ENCODE measurements around the gene ADAMTS9.
"Not testable (repeated sequence)": the region's sequence is repeated elsewhere in the genome, so short reads cannot be mapped to it uniquely, and the experiment has no call there.

Gene ADAMTS9

GRCh38 chr3:64571982-64572381 lies 115.8 kb downstream of the ADAMTS9 start:
- DNase-seq: no peak

- DNase-seq: no peak
These were observed 118.8 kb downstream of the ADAMTS9 start for GRCh38 chr3:64568895-64569517.

DNA sequence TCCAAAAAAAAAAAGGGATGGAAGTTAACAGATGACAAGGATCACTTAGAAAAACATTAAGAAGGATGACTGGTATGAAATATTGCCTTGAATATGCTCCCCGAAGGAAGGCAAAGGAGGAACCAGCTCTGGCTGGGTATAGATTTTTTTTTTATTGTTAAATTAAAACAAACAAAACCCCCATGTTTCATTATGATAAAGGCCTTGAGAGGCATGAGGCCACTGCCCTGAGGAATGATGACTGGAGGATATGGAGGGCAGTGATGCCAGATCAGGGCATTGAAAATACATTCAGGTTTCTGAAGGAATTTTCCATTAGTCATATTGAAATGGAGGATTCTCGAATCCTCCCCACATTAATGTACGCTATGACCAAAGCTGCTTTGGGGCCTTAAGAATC lies 120.9 kb downstream of the ADAMTS9 start:
- DNase-seq: no peak

- DNase-seq: no peak
These were observed 124.0 kb downstream of the ADAMTS9 start for GRCh38 chr3:64563751-64564150.

DNA sequence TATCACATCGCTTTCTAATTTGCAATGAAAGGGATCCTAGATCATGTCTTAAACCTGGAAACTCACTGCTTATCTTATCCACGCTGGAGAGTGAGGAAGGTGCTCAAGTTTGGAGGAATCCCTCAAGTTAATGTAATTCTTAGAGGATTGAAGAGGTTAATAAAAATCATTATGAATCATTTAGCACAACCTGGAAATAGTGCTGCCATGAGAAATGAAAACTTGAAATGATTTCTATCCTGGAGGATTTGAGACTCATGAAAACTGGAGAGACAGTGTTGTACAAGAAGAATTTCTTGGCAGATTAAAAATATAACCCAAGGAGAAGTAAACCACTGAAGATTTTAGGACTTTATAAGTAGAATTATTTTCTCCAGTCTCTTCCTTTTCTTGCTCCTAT lies 125.9 kb downstream of the ADAMTS9 start:
- DNase-seq: no peak

DNA sequence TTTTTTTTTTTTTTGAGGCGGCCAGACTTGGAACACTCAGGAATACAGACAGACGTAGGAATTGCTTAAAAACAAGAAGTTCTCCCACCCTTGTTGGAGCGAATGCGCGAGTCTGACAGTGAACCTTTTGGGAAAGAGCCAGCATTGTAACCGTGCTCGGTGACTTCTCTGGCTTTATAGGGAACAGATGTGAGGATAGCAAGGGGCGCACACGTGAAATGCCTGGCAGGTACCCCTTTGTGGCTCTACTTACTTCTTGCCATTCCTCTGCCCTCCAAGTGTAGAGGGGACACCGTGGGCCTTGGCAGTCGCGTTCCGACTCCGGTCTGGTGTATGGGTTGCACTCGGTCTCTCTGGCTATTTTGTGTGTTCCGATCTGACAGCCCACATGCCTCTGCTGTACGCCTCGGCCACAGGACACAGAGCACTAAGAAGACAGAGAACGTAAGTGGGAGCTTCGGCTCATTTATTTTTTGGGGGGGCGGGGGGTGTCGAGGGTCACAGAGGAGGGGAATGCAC lies 126.4 kb downstream of the ADAMTS9 start:
- DNase-seq: no peak

- DNase-seq: no peak
These were observed 127.0 kb downstream of the ADAMTS9 start for GRCh38 chr3:64560791-64561190.

- no peak for DNase-seq
These were observed 128.2 kb downstream of the ADAMTS9 start for GRCh38 chr3:64559588-64559987.

GRCh38 chr3:64556046-64556445 lies 131.8 kb downstream of the ADAMTS9 start:
- no peak for DNase-seq

DNA sequence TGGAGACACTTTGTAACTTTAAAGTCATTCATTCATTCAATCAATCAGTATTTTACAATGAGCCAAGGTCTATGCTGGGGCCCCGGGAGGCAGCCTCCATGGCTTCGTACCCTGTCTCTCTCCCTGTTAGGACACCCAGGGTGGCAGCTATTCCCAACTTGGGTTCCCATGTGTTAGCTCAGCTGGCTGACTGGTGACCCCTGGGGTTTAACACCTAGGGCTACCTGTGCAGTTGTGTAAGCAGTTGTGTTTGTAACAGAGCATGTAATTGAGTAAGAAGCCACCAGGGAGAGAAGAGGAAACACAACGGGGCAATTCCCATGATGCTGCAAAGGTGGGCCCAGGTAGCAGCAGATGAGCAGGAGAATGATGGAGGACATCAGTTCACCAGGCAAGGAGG lies 132.4 kb downstream of the ADAMTS9 start:
- no peak for DNase-seq

DNA sequence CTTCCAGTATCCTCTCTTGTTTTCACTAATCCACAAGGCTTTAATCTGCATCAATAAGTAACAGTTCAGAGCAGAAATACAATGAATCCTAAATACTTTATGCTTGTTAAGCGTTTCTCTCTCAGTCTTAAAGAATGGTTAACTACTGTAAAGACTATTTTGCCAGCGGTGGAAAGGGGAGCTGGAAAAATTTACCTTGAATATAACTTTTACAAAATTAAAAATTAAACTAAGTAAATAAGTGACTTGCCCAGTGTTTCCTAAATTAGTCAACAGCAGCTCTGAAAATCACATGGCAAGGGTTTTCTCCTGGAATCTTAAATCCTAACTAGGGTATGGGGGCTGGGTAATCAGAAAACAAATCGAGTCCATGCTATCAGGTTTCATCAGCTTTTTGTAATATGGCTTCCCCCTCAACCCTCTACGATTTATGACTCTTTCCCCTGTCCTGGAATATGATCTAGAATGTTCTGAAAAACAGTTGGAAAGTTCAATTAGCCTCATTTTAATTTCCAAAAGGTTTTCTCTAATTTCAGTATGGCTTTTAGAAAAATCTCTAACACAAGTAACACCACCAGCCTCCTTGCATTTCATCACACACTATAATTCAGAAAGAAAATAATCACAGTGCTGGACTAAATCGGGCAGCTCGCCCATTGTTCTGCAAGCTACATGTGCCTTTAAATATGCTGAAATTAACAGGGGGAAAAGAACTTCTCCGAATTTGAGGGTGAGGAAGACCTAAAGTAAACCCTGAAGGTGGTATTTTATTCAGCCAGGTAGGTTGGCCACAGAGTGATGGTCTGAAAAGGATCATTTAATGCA lies 133.5 kb downstream of the ADAMTS9 start:
- no peak for DNase-seq

- DNase-seq: no peak
These were observed 134.8 kb downstream of the ADAMTS9 start for GRCh38 chr3:64552966-64553365.

DNA sequence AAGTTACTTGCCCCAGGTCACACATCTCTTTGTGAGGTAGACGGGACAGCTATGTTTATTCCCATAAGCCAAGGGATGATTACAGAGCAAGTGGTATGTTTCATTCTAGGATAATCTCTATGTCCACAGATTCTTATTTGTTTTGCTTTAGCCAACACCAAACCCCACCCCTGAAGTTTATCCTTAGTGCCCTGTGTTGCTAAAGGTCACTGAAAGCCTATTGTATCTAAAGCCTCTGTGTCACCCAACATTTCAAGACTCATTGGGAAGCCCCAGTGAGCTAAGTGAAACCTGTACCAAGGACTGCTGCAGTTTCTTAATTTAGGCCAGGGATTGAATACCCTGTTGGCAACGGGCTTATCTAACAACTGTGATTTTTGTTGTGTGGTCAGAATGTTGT lies 135.6 kb downstream of the ADAMTS9 start:
- no peak for DNase-seq

DNA sequence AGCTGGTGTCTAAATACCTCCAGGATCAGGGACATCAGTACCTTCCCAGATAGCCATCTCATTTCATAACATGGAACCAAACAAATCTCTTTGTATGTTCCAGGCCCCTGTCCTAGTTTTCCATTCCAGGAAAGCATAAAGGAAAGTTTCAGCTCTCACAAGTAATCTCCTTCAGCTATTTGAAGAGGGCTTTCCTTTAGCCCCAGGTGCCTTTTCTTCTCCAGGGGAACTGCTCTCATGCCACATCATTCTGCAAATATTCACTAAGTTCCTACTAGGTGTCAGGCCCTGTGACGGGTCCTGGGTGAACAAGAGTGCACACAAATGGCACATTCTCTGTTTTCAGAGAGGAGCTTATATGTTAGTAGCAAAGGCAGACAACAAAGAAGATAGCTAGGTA lies 136.1 kb downstream of the ADAMTS9 start:
- no peak for DNase-seq

- no peak for DNase-seq
These were observed 137.1 kb downstream of the ADAMTS9 start for GRCh38 chr3:64550745-64551144.

- DNase-seq: no peak
These were observed 137.9 kb downstream of the ADAMTS9 start for GRCh38 chr3:64549869-64550268.

- no peak for DNase-seq
These were observed 139.5 kb downstream of the ADAMTS9 start for GRCh38 chr3:64548200-64548889.

GRCh38 chr3:64546856-64547255 lies 140.9 kb downstream of the ADAMTS9 start:
- no peak for DNase-seq

GRCh38 chr3:64545239-64545638 lies 142.6 kb downstream of the ADAMTS9 start:
- not testable (repeated sequence) for DNase-seq

- DNase-seq: no peak
These were observed 146.0 kb downstream of the ADAMTS9 start for GRCh38 chr3:64541803-64542202.

DNA sequence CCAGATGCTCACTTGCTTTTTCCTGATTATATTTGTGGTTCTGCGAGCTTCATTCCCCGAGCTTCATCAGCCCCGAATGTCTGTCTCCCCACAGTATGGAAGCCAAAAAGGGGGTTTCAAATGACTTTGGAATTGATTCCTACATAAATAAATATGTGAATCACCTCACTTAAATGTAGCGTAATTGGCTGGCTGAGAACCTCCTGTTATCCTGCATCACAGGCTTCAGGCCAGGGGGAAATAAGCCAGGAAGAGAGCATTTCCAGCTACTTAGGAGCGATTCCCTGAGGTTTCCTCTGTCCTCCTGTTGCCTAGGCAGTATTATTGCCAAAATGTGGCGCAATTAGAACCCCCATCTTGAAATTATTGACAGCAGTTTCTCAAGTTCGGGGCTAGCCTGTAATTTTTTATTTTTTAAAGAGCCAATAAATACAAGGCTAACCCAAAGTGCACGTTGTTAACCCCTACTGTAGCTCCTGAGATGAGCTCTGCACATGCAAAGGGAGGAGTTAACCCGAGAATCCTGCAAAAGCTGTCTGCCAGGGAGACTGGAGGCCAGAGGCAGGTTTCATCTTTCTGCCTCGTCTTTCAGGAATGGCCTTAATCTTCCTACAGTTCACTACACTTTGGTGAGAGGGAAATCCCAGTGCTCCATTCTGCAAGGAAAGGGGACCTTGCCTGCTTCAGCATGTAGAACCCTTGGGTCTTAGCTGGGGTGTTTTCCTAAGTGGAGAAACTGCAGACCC lies 148.2 kb downstream of the ADAMTS9 start:
- no peak for DNase-seq

- no peak for DNase-seq
These were observed 151.6 kb downstream of the ADAMTS9 start for GRCh38 chr3:64536166-64536565.

Data from T-helper 9 cell (primary cell).